Lower leg skin (tissue), 4 donors: ENCODE measurements around the gene JARID2. TPM values are rescaled to one million over a fixed set of nuclear protein-coding genes. Genes with fewer than 3 reads are reported as not detected.

Experiments used
- DNase-seq, 2 donors: peaks; one replicate each; pipeline ENCODE4 v3.0.0-alpha.2; 2019; ENCODE audit warnings: low spot score in 2 of 2
- H3K4me3 ChIP-seq: fragments of 200-600 bp; sonication (generic); 2 replicates; pipeline ENCODE4 v1.5.1; 2017; ENCODE audit warnings: mild to moderate bottlenecking, low read depth; ENCODE audit not compliant: poor library complexity, severe bottlenecking
- CTCF ChIP-seq, 3 donors: fragments of 450-650 bp; IDR thresholded peaks; one replicate each; pipeline ENCODE4 v1.5.1; 2016; ENCODE audit warnings: antibody characterized with exemption in 3 of 3, mild to moderate bottlenecking in 3 of 3, moderate library complexity in 2 of 3
- POLR2A ChIP-seq, 2 donors: fragments of 450-650 bp; IDR thresholded peaks; one replicate each; pipeline ENCODE4 v1.6.1; 2016 to 2017; ENCODE audit warnings: antibody characterized with exemption in 2 of 2, mild to moderate bottlenecking in 1 of 2, moderate library complexity in 1 of 2
- WGBS, 2 donors: methylation state at CpG; one replicate each; pipeline ENCODE4 v1.1.5; 2018; 5-methylcytosine and 5-hydroxymethylcytosine counted together
- intact Hi-C: fragments of 100-400 bp; cut with DNase I; formaldehyde crosslinking; loops from one replicate; pipeline ENCODE4 v1.15.0; 2023; ENCODE audit warnings: low total_unique reads
- total RNA-seq, 4 donors: library from RNA; depleted of rRNA; stranded (reverse); fragments of >200 nt; gene quantifications; one replicate each; pipeline ENCODE4 v1.1.0, GENCODE V29; 2016

The JARID2 gene
- total RNA-seq, 4 donors from 2014 or later, result 17.9 to 24.2 (median 21.6) TPM

- TF ChIP-seq POLR2A (IDR thresholded peaks at IDR 0.05) (no peak), CTCF (IDR thresholded peaks at IDR 0.05) (no peak)
- DNase-seq, result no peak
- no peak overlapping the region for H3K4me3 ChIP-seq
- intact Hi-C loops, result no loop called here
- whole genome bisulfite sequencing, 2 donors, result 97 to 98% methylated on average over 6 of the region's 6 CpGs
Measured at GRCh38 chr6:15515226-15515625, 269.4 kb downstream of the JARID2 start.

DNA sequence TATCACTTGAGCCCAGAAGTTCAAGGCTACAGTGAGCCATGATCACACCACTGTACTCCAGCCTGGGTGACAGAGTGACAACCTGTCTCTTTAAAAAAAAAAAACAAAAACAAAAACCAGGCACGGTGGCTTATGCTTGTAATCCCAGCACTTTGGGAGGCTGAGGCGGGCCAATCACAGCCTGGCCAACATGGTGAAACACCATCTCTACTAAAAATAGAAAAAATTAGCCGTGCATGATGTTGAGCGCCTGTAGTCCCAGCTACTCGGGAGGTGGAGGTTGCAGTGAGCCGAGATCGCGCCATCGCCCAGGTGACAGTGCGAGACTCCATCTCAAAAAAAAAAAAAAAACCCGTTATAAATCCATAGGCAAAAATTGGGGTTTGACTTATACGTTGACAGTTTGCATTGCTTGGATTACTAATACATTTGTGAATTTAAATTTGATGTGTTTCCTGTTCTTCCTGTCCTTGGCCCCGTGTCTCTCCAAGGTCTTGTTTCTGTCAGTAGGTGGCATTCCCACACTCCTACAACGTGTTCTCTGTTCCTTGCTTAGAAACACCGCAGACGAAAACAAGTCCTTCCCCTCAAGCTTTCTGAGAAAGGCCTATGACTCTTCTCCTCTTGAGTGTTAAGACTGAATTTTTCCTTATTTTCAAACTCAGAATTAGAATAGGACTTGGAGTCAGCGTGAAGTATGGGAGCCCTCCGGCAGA is 269.9 kb downstream of the JARID2 start:
- intact Hi-C loops, result no loop called here
- WGBS, 2 donors, result 84 to 87% methylated on average over 18 of the region's 18 CpGs
- TF ChIP-seq POLR2A (IDR thresholded peaks at IDR 0.05) (no peak), CTCF (IDR thresholded peaks at IDR 0.05) (no peak)
- no peak for DNase-seq
- no peak overlapping the region for H3K4me3 ChIP-seq

DNA sequence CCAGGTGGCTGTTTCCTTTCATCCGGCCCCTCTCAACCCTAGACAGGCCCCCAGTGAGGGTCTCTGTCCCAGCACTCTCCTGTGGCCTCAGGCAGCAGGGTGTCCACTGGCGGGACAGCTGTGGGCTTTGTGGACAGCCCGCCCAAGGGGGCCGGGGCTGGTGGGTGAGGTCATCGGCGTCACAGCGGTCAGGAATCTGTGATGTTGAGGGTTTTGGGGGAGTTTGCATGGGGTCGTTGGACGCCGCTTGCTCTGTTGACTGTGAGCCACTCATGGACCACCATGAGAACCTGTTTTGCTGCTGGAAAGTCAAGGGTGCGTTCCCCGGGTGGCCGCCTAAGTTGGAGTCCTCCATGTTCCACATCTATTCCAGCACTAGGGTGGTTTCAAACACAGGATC is 270.5 kb downstream of the JARID2 start:
- no peak overlapping the region for H3K4me3 ChIP-seq
- intact Hi-C loops, result no loop called here
- TF ChIP-seq POLR2A (IDR thresholded peaks at IDR 0.05) (no peak), CTCF (IDR thresholded peaks at IDR 0.05) (no peak)
- WGBS, 2 donors, result 98% methylated on average over 13 of the region's 13 CpGs
- DNase-seq, result no peak

- intact Hi-C loops, result no loop called here
- no peak overlapping the region for H3K4me3 ChIP-seq
- 98% methylated on average over 27 to 29 of the region's 29 CpGs for WGBS, 2 donors
- DNase-seq, result no peak
- TF ChIP-seq CTCF (IDR thresholded peaks at IDR 0.05) (no peak), POLR2A (IDR thresholded peaks at IDR 0.05) (no peak)
Measured at GRCh38 chr6:15516923-15517560, 271.2 kb downstream of the JARID2 start.

DNA sequence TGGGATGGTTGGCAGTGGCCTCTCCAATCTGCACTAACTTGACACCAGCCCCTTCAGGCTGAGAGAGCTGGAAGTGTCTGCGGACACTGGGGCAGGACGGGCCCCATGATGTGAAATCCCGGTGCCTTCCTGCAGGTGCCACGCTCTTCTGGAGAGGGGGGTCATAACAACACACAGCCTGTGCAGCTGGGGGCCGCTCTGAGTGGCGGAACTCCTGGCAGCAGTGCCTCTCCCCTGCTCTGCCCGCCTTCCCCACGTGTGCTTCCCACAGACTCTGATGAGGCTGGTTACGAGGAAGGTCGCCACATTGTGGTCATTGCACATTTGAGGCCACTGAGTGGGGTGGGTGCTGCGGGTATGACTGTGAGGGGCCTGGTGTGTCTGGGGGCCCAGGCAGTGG is 271.7 kb downstream of the JARID2 start:
- intact Hi-C loops, result no loop called here
- 96 to 100% methylated on average over 7 to 9 of the region's 11 CpGs for WGBS, 2 donors
- no peak overlapping the region for H3K4me3 ChIP-seq
- no peak for TF ChIP-seq POLR2A (IDR thresholded peaks at IDR 0.05)
- no peak for TF ChIP-seq CTCF (IDR thresholded peaks at IDR 0.05)
- DNase-seq, result no peak
